ENCODE results near the gene ZCCHC24.

ZCCHC24 gene

GRCh38 chr10:79392020-79392398 is 53.4 kb downstream of the ZCCHC24 start:
- Mint-ChIP-seq H3K4me1 (ENCODE audit: low read depth) (peaks cover 43% of the 10 kb centered on the region), H3K4me3 (no peak overlapping the region), H3K9me3 (no peaks in the 10 kb centered on the region), H3K36me3 (ENCODE audit: low read depth) (peaks cover 53% of the 10 kb centered on the region), H3K27ac (peak overlapping the region; percentile 44), H3K27me3 (no peaks in the 10 kb centered on the region)
- intact Hi-C loops (cut with micrococcal nuclease), result no loop called here

DNA sequence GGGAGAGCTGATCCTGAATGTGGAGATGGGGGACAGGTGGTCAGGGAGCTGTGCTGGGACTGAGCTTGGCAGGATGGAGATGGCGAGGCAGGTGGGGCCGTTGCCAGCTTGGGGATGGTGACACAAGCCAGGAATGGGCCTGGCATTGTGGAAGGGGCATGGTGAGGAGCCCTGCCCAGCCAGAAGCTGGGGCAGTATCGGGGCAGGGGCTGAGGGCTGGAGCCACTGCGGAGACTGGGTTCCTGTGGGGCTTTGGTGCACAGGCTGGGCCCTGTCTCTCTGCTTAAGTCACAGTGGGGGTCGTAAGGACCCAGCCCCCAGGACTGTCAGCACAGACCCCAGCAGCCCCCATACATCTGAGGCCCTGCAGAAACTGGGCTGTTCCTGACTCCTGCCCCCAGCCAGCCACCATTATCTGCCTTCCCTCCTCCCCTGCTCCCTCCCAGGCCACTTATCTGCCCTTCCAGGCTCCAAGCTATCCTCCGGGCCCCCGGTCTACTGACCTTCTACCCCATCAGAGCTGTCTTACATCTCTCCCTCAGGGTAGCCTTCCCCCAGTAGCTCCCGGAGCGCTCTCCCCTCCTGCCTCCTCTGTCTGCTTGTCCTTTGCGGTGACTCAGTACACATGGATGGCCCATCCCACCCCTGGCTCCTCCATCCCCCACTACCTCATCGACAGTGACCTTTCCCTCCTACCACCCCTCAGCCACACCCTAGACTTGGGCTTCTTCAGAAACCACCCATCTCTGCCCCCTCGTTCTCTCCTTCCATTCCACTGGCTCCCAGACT is 54.0 kb downstream of the ZCCHC24 start:
- Mint-ChIP-seq H3K4me3 (no peak overlapping the region), H3K4me1 (ENCODE audit: low read depth) (peaks cover 40% of the 10 kb centered on the region), H3K36me3 (ENCODE audit: low read depth) (peaks cover 58% of the 10 kb centered on the region), H3K27me3 (no peaks in the 10 kb centered on the region), H3K9me3 (no peaks in the 10 kb centered on the region), H3K27ac (peak overlapping the region; percentile 44)
- intact Hi-C loops (cut with micrococcal nuclease), result no loop called here

- H3K36me3 Mint-ChIP-seq (ENCODE audit: low read depth), result peaks cover 65% of the 10 kb centered on the region
- peak overlapping the region; percentile 44 for H3K27ac Mint-ChIP-seq
- H3K9me3 Mint-ChIP-seq, result no peaks in the 10 kb centered on the region
- intact Hi-C loops (cut with micrococcal nuclease), result no loop called here
- H3K4me1 Mint-ChIP-seq (ENCODE audit: low read depth), result peaks cover 33% of the 10 kb centered on the region
- no peak overlapping the region for H3K4me3 Mint-ChIP-seq
- no peaks in the 10 kb centered on the region for H3K27me3 Mint-ChIP-seq
Observed at GRCh38 chr10:79390551-79391229, 54.7 kb downstream of the ZCCHC24 start.

DNA sequence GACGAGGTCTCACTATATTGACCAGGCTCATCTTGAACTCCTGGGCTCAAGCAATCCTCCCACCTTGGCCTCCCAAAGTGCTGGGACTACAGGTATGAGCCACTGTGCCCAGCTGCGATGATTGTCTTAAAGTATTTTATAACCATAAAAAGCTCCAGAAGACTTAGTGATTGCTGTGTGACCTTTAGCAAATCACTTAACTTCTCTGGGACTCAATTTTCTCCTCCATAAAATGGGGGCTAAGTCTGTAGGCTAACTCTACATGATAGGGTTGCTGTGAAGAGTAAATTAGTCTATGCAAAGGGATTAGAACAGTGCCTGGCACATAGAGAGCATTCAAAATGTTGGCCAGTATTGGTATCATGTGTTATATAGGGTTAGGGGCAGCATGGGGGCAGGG is 55.4 kb downstream of the ZCCHC24 start:
- H3K4me1 Mint-ChIP-seq (ENCODE audit: low read depth), result peaks cover 31% of the 10 kb centered on the region
- H3K27ac Mint-ChIP-seq, result no peak overlapping the region
- H3K4me3 Mint-ChIP-seq, result no peak overlapping the region

GRCh38 chr10:79387974-79388850 is 57.2 kb downstream of the ZCCHC24 start:
- Mint-ChIP-seq H3K4me3 (no peak overlapping the region), H3K36me3 (ENCODE audit: low read depth) (peaks cover 65% of the 10 kb centered on the region), H3K9me3 (no peaks in the 10 kb centered on the region), H3K27ac (no peak overlapping the region), H3K4me1 (ENCODE audit: low read depth) (peaks cover 29% of the 10 kb centered on the region), H3K27me3 (no peaks in the 10 kb centered on the region)
- intact Hi-C loops (cut with micrococcal nuclease), result no loop called here

More for the DNA sequence above, 55.4 kb downstream of the ZCCHC24 start:
- intact Hi-C loops (cut with micrococcal nuclease), result no loop called here
- H3K27me3 Mint-ChIP-seq, result no peaks in the 10 kb centered on the region
- no peaks in the 10 kb centered on the region for H3K9me3 Mint-ChIP-seq
- peaks cover 72% of the 10 kb centered on the region for H3K36me3 Mint-ChIP-seq (ENCODE audit: low read depth)

- Mint-ChIP-seq H3K4me1 (ENCODE audit: low read depth) (peaks cover 22% of the 10 kb centered on the region), H3K27me3 (no peaks in the 10 kb centered on the region), H3K27ac (no peak overlapping the region), H3K4me3 (no peak overlapping the region), H3K9me3 (no peaks in the 10 kb centered on the region), H3K36me3 (ENCODE audit: low read depth) (peaks cover 58% of the 10 kb centered on the region)
- intact Hi-C loops (cut with micrococcal nuclease), result no loop called here
Observed at GRCh38 chr10:79387466-79387973, 57.9 kb downstream of the ZCCHC24 start.

DNA sequence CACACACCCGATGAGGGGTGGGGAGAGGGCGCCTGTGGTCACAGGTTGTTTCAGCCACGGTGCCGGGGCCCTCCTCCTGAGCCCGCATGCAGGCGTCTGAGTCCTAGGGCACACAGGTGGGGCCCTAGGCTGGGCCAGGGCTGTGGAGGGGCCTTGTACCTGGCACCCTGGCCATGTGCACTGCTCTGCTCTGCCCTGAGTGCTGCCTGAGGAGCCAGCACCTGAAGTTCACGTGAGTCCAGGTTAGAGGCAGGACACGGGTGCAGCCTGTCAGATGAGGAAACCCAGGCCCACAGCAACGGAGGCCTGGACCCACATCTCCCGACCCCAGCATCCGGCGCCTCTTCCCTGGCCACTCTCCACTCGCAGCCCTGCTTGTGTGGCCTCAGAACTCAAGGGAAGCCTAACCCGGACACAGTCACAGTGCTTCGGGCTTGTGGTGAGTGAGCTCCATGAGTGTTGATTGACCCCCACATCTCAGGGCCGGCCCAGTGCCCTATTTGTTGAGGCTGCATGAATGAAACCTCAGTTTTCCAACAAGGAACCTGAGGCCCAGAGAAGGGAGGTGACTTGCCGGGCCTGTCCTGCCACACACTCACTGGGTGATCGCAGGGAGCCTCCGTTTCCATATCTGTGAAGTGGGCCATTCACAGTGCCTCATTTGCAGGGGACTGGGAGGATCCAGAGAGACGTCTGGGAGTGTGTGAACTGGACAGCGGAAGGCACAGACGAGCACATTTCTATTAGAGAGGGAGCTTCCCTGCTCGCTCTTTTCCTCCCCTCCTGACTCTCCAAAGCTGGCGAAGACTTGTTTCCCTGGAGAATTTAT is 58.6 kb downstream of the ZCCHC24 start:
- H3K4me1 Mint-ChIP-seq (ENCODE audit: low read depth), result peaks cover 16% of the 10 kb centered on the region
- H3K4me3 Mint-ChIP-seq, result no peak overlapping the region
- H3K27ac Mint-ChIP-seq, result no peak overlapping the region
- no peaks in the 10 kb centered on the region for H3K27me3 Mint-ChIP-seq
- H3K9me3 Mint-ChIP-seq, result no peaks in the 10 kb centered on the region
- intact Hi-C loops (cut with micrococcal nuclease), result no loop called here
- H3K36me3 Mint-ChIP-seq (ENCODE audit: low read depth), result peaks cover 51% of the 10 kb centered on the region

DNA sequence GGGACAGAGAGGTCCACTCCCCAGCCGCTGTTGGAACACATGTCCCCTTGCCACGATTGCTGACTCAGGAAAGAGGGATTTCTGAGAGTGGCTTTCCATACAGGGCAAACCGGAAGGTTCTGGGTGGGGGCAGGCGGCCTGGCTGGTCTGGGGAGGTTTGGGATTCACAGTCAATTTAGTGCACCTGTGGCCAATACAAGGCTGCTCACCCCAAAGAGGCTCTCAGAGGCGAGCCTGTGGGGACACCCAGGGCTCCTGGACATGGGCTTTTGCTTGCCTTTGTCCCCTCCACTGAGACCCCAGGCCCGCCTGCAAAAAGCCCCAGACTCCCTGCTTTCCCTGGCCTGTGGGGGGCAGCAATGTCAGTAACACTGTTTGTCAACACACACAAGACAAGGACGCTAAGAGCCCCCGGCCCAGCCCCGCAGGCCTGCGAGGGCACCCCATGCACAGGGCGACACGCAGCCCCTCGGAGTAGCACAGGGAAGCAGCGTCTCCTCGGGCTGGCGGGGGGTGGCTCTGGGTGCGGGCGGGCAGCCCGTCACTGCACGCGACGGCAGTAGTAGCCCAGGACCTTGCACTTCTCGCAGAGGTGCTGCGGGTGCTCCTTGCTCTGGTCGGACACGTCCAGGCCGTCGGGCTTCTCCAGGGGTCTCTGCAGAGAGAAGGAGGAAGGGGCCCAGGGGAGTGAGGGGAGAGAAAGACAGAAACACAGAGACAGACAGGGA is 59.5 kb downstream of the ZCCHC24 start:
- H3K4me1 Mint-ChIP-seq (ENCODE audit: low read depth), result peaks cover 7% of the 10 kb centered on the region

GRCh38 chr10:79385392-79385795 is 60.0 kb downstream of the ZCCHC24 start:
- intact Hi-C loops (cut with micrococcal nuclease), result no loop called here
- Mint-ChIP-seq H3K9me3 (no peaks in the 10 kb centered on the region), H3K4me3 (no peak overlapping the region), H3K36me3 (ENCODE audit: low read depth) (peaks cover 39% of the 10 kb centered on the region), H3K27ac (no peak overlapping the region), H3K4me1 (ENCODE audit: low read depth) (peaks cover 1% of the 10 kb centered on the region), H3K27me3 (peaks cover 1% of the 10 kb centered on the region)

More for the DNA sequence above, 59.5 kb downstream of the ZCCHC24 start:
- Mint-ChIP-seq H3K4me3 (no peak overlapping the region), H3K27ac (no peak overlapping the region), H3K9me3 (no peaks in the 10 kb centered on the region), H3K27me3 (peaks cover 1% of the 10 kb centered on the region), H3K36me3 (ENCODE audit: low read depth) (peaks cover 45% of the 10 kb centered on the region)
- intact Hi-C loops (cut with micrococcal nuclease), result no loop called here

GRCh38 chr10:79384773-79385391 is 60.5 kb downstream of the ZCCHC24 start:
- Mint-ChIP-seq H3K4me1 (ENCODE audit: low read depth) (no peaks in the 10 kb centered on the region), H3K36me3 (ENCODE audit: low read depth) (peaks cover 39% of the 10 kb centered on the region), H3K27ac (no peak overlapping the region), H3K27me3 (peaks cover 3% of the 10 kb centered on the region), H3K9me3 (no peaks in the 10 kb centered on the region), H3K4me3 (no peak overlapping the region)
- intact Hi-C loops (cut with micrococcal nuclease), result no loop called here

DNA sequence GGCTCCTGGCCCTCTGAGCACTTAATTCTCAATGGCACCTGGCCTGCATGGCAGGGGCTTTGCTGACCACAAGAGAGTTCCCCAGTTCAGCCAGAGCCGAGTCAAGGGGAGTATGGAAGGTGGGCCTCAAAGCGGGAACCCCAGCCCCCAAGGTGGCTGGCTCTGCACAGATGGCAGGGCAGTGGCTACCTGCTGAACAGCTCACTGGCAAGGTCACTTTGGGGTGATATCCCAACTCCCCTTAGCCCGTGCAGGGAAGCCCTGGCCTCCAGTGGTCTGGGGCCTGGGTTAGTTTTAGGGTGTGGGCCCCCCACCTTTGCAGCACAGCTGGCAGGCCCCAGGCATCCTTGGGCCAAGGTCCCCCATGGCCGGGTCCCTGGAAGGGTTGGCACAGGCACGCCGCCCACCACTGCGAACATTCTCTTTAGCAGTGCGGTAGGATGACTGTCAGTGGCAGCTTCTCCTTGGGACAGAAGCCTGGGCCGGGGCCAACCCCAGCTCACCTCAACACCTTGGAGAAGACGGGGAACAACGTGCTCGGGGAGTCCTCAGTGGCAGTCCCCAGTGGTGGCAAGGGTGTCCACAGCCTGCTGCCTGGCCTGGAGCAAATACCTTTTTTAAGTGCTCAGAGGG is 61.3 kb downstream of the ZCCHC24 start:
- H3K27me3 Mint-ChIP-seq, result peaks cover 4% of the 10 kb centered on the region
- H3K9me3 Mint-ChIP-seq, result no peaks in the 10 kb centered on the region
- no peaks in the 10 kb centered on the region for H3K4me1 Mint-ChIP-seq (ENCODE audit: low read depth)
- H3K4me3 Mint-ChIP-seq, result no peak overlapping the region
- peaks cover 39% of the 10 kb centered on the region for H3K36me3 Mint-ChIP-seq (ENCODE audit: low read depth)
- intact Hi-C loops (cut with micrococcal nuclease), result no loop called here
- H3K27ac Mint-ChIP-seq, result no peak overlapping the region

DNA sequence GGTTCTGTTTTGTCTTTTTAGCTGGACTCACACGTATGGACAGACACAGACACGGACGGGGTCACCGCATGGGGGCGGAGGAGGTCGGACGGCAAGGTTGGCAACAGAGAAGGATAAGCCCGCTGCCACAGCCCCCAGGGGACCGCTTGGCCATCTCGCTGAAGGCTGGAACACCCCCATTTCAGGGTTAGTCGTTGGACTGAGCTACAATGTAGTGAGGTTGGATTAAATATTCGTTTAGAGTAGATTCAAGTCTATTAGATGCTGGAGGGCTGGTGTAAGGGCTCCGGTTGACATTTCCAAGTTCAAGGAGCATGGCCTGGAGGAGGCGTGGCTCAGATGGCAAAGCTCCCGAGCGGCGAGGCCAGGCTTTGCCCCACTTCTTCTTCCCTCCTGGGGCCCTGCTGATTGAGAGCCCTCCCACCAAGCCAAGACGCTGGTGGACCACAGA is 62.9 kb downstream of the ZCCHC24 start:
- intact Hi-C loops (cut with micrococcal nuclease), result no loop called here
- no peaks in the 10 kb centered on the region for H3K4me1 Mint-ChIP-seq (ENCODE audit: low read depth)
- peaks cover 4% of the 10 kb centered on the region for H3K27me3 Mint-ChIP-seq
- H3K4me3 Mint-ChIP-seq, result no peak overlapping the region
- H3K27ac Mint-ChIP-seq, result no peak overlapping the region
- peaks cover 31% of the 10 kb centered on the region for H3K36me3 Mint-ChIP-seq (ENCODE audit: low read depth)
- H3K9me3 Mint-ChIP-seq, result no peaks in the 10 kb centered on the region

Data from dendritic cell treated with granulocyte-macrophage colony-stimulating factor and Interleukin-4, amounts not matched to agents 40 ng/mL and 50 ng/mL, for 4 days (primary cell).